Measurements from ENCODE around the gene HNF1B.
"Not testable (repeated sequence)": the region's sequence is repeated elsewhere in the genome, so short reads cannot be mapped to it uniquely, and the experiment has no call there.

The HNF1B gene, protein sequence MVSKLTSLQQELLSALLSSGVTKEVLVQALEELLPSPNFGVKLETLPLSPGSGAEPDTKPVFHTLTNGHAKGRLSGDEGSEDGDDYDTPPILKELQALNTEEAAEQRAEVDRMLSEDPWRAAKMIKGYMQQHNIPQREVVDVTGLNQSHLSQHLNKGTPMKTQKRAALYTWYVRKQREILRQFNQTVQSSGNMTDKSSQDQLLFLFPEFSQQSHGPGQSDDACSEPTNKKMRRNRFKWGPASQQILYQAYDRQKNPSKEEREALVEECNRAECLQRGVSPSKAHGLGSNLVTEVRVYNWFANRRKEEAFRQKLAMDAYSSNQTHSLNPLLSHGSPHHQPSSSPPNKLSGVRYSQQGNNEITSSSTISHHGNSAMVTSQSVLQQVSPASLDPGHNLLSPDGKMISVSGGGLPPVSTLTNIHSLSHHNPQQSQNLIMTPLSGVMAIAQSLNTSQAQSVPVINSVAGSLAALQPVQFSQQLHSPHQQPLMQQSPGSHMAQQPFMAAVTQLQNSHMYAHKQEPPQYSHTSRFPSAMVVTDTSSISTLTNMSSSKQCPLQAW

DNA sequence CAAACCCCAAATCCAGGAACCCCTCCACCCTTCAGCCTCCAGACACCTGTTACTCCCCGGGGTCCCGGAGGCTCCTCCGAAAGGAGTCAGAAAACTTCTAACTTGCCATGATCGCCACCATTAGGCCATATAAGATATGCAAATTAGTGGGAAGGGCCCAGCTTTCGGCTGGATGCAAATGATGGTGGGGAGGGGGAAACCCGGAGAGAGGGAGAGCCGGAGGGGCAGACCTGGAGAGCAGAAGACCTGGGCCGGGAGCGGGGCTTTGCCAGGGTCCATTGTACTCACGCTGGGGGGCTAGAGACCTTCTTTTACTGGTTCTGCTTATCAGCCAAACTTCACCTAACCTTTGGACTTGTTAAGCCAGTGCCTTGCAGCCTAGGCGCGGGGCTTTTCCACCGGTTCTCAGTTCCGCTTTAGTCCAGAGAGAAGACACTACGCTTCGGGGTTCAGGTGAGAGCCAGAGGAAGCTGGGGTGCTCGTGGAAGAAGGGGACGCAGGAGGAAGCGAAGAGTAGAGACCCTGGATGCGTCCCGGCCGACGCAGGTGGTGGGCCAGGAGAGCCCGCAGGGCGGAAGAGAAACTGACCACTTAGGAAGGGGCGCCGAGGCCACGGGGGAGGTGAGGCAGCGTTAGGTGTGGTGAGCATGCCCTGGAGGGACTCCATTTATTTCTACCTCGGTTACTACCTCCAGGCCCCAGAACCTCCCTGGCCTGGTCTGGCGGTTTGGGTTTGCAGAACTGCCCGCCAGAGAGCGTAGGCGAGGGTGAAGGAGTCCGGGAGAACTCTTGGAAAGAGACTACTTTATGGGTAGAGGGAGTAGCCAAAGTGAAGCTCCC is at the start of gene HNF1B:
Gene HNF1B (minus strand): TSS at position 99 of the 840 bp plus-strand sequence. CDS start 175 bp downstream, outside the sequence.
- DNase-seq = no peak

DNA sequence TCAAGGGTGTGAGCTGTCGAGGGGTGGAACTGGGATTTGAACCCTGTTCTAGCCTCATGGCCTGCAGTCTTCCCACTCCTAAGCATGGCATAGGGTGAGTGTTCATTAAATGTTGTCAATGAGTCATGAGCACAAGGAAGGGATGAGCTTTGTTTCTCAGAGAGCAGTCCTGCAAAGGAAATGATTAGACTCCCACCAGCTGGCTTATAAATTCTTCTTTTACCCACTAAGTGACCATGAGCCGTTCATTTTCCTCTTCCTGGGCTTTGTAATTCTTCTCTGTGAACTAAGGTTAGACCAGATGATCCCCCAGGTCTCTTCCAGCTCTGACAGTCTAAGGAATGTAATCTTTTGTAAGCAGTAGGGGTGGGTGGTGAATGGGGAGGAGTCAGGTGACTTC is 47.9 kb upstream of the HNF1B start:
- DNase-seq = no peak

DNA sequence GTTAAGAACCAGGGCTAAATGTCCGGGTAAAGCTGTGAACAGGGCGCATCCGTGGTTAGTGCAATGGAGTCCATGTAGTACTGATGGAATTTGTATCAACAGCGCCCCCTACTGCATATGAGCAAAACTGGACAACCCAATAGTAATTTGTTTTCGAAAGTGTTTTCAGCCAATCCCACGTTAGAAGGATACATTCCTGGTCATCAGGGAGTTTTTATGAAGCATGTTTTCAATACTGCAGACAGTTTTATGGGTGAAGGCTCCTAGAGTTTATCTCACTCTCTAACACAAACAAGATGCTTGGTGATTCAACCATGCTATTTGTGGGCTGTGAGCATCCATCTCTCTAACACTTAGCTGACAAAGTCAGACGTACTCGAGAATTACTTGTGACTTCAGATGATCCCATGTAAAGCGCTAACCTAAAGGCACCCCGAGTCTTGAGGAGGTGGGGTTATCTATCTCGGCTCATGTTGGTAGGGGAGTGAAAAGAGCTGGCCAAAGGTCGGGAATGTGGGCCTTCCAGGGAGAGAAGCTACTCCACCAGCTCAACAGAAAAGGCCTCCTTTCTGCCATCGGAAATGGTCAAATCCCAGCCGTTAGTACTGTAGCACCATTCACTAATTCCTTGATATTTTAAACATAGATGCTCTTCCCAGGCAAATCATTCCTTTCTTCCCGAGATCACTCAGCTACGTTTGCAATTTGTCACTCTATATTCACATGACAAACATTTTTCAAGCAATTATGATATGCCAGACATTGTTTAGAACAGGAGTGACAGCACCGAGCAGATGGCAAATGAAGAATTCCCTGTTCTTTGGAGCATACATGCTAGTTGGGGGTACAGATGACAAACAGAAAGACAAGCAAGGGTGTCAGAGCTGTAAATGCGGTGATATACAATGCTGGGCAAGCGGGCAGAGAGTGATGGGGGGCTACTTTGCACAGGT is 46.9 kb upstream of the HNF1B start:
- peak; percentile 50 for DNase-seq

DNA sequence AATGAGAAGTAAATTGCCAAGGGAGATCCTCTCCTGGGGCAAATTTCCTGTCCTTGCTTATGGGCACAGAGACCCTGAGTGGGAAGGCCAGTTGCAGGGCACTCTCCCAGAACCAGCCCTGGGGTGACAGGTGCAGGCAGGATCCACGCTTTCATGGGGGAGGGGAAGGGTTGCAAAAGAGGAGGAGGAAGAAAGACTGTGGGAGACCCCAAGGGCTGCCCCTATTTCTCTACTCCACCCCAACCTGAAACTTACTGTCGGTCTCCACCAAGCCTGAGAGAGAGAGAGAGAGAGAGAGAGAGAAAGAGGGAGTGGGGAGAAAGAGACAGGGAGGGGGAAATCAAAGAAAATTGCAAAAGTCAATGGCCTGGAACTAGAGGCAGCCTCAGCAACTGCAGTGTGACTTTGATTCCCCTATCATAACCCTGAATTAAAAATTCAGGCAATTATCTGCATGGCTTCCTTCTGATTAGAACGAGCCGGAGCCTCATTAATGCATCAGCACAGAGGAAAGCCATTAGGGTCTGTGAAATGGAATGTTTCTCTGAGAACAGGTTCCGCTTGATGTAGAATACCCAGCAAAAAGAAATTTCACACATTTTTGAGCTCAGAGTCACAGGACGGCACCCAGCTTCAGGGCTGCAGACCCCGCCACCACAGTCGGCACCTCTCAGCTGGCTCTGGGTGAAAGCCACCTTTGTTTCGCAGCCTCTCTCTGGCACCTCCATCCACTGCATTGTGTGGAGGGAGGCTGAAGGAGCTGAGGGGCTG is 45.1 kb upstream of the HNF1B start:
- DNase-seq = no peak

DNA sequence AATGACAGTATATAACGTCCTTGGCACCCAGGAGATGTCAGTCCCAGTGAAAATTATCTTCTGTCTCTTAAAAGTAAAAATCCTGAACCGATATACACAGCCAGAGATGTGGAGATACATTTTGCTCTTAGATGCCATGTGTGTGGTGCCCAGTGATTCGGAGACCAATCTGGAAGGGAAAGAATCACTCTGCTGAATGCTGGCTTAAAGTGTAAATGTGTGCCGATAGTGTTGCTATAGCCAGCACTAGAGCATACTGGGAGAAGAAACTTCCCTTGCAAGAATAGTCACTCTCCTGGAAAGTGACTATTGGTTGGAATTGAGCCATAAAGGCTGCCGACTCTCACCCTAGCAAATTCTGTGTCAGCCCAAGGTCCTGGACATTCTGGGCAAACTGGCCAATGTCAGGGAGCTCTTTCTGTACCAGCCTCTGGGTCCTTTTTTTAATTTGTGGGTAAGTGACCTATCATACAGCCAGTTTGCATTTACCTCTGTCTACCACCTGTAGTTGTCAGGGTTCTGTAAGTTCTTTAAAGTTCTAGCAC is 44.2 kb upstream of the HNF1B start:
- no peak for DNase-seq

DNA sequence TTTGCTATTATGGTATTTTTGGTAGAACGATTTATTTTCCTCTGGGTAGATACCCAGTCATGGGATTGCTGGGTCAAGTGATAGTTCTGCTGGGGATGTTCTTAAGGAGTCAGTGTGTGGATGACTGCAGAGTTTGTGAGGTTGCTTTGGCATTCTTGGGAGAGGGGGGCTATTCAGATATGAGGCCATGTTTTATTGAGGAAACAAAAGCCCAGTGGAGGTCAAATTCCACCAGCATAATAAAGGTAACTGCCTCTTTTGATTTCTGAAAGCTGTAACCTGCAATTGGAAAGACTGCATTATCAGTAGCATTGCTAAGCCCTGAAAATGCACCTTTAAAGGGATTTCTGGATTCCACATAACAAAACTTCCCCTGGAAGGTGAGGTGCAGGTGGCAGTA is 43.7 kb upstream of the HNF1B start:
- no peak for DNase-seq

DNA sequence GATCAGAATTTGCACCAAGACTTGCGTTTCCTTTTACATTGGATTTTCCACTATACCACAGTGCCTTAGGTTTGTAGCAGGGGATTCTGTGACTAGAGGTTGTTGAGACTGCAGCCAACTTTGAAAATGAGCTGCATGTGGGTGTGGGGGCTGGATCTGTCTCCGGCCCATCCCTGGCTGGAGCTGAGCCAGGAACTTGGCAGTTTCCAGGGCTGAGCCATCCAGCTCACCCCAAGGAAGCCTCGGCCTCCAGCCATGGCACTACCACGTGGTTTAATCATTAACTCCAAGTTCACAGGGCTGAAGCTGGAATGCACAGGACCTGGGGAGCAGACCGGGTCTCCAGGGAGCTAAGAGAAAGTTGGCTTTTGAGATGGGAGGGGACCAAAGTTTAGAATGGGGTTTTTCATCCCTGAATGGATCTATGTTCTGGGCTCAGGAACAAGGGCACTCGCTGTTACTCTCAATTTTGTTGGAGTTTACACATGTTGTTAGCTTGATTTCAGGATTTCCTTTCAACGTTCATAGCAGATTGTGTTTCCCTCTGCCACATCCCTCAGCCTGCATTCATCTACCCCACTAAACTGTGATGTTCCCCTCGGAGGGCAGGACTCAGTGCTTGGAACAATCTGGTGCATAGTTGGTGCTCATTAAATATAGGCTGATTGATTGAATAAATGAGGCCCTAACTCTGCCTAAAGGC is 42.3 kb upstream of the HNF1B start:
- DNase-seq = no peak

DNA sequence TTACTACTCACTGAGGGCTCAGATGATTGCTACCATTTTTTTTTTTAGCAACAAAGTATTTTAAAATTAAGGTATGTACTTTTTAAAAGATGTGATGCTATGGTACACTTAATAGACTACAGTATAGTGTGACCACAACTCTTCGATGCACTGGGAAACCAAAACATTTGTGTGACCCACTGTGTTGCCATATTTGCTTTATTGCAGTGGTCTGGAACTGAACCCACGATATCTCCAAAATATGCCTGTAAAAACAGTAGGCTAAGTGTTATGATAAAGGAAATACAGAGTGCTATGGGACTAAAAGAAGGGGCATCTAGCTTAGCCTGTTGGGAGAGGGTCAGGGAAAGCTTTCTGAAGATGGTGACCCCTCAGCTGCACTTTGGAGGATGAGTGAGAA is 41.6 kb upstream of the HNF1B start:
- DNase-seq = no peak

DNA sequence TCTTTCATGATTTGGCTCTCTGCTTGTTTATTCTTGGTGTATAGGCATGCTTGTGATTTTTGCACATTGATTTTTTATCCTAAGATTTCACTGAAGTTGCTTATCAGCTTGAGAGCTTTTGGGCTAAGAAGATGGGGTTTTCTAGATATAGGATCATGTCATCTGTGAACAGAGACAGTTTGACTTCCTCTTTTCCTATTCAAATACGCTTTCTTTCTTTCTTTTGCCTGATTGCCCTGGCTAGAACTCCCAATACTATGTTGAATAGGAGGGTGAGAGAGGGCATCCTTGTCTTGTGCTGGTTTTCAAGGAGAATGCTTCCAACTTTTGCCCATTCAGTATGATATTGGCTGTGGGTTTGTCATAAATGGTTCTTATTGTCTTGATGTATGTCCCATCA is 37.6 kb upstream of the HNF1B start:
- not testable (repeated sequence) for DNase-seq

DNA sequence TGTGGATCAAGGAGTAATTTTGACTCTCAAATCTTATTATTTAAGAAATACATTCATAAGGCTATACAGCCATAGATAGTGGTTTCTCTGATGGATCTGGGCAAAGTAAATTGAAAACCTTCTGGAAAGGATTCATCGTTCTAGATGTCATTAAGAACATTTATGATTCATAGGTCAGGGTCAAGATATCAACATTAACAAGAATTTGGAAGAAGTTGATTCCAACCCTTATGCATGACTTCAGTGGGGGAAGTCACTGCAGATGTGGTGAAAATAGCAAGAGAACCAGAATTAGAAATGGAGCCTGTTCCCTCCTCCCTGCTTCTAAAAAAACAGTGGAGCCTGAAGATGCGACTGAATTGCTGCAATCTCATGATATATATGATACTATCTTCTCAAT is 36.6 kb upstream of the HNF1B start:
- no peak for DNase-seq

DNA sequence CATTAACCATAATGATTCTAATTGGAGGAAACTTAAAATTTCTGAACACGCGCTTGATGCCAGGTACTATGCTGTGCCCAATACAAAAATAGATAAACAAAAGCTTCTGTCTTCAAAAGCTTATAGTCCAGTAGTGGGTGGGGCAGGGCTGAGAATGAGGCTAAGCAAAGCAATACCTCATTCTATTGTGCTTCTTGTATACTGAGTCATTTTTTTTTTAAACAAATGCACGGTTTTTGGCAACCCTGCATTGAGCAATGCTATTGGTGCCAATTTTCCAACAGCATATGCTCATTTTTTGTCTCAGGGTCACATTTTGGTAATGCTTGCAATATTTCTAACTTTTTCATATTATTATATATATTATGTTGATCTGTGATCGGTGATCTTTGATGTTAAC is 34.7 kb upstream of the HNF1B start:
- DNase-seq = no peak

DNA sequence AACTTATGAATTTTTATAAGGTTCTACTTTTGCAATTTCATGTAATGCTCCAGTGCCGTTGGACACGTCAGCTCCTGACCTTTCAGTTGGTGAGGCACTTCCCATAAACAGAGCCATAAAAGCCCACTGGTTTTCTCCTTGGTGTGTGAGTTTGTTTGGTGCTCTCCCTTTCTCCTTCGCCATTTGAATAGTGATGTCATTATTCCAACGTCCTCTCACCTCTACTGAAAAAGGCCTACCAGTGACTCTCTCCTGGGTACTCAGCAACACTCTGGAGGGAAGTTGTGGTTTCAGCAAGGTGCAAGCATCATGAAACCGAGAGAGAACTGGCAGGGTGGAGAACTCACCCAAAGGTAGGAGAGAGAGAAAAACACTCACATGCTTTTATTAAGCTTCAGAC is 29.6 kb upstream of the HNF1B start:
- DNase-seq = no peak

DNA sequence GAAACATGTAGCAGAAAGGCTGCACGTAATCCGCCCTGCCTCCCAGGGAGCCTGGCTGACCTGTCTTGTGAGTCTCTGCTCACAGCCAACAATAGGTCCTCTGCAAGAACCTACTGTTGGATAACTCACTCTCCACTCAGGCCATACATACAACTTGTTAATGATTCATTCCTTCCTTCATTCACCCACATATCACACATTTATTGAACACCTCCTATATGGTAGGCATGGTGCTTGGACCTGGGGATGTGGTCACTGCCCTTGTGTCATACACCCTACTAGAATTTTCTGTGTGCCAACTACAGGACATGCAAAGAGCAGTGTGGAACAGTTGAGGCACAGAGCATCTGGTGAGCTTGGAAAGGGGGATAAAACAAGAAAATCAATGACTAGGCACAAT is 28.1 kb upstream of the HNF1B start:
- DNase-seq = no peak

DNA sequence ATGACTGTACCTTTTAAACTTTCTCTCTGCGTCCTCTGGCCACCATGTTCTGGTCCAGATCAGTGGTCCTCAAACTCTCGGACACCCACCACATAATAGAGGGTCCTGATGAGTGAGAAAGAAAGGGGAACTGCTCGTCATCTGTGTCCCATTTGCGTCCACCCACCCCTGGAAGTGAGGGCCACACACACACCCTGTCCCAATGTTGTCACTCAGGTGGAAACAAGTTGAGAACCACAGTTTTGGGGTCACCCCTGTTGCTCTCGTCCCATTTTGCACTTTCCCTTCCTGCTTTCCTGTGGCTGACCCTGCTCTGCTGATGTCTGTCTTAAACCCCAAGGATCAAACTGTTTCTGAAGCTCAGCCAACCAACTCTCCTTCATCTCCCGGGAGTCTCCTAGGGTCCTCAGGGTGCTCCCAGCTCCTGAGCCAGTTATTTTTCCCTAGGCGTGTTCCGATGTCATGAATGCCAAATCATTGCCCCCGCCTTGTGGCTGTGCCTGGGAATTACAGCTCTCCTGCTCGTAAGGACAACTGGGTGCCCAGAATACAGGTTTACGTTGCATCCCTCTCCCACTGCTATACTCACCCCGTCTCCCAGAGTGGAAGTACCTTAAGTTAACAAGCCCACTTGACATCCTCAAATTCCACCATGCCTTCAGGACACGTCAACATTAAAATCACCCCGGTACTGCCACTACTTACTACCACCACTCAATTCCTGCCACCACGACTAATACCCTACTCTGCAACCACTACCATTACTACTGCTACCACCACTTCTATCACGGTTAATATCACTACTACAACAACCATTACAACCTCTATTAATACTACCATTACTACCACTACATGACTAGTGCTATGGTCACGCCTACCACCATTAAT is 26.0 kb upstream of the HNF1B start:
- DNase-seq = no peak

DNA sequence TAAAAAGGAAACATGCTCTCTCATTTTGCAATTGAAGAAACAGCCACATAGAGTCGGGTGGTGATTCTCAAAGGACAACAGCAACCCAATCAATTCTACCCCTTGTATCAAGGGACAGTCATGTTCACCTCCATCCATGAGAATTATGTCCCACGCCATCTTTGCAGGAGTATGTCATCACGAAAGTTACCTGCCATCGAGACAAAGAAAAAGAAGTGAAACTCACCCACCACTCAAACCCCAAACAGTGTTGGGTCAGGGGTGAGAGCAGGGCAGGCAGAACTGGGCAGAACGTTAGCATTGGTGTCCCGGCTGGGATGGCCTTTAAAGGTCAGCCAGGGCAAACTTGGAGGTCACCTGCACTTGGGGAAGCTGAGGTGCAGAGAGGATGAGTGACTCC is 24.2 kb upstream of the HNF1B start:
- DNase-seq = no peak

DNA sequence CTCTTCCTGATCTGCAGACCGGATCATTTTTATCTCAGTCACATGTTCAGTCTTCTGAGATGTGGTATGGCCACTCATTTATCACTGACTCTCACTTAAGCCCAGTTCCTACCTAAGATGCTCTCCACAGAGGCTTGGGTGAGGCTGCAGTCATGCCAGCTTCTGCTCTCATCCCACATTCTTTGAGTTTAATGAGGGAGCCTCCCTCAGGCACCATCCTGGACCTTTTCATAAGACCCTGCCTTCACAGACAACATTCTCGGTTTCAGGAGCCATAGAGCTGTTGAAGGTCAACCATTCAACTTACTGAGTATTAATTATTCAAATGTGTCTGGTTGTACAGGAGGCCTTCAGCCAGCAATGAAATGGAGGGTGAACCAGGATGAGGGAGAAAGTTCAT is 23.6 kb upstream of the HNF1B start:
- no peak for DNase-seq

DNA sequence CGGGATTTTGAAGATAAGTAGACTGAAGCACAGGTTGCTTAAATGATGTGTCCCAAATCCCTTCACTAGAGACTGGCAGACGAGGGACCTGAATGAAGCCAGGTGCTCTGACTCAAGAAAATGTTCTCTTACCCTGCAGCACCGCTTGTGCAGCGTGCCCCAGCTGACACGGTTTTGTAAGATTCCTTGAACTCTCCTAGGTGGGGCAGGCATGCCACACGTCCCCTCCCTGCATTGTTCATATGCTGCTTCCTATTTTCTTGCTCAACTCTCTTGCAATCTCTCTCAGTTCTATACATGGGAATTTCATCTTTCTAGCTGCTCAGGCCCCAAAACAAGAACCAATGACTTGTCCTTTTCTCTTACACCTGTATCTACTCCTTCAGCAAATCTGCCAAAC is 22.1 kb upstream of the HNF1B start:
- no peak for DNase-seq

DNA sequence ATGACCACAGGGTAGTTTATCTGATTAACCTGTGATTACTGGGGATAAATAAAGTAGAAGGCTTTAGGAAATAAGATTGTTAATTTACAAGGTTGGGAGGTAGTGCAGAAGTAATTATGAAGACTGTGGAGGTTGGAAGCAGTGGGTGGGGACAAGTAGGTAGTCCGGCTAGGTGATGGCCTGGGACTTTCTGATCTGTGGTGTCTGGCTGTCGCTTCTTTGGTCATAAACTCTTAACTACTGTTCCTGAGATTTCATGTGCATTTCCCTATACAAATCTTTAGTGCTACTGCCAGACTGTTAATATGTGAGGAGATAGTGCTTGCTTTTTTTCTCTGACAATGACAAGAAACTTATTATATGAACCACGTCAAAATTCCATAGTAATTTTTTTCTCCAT is 19.5 kb upstream of the HNF1B start:
- DNase-seq = no peak

DNA sequence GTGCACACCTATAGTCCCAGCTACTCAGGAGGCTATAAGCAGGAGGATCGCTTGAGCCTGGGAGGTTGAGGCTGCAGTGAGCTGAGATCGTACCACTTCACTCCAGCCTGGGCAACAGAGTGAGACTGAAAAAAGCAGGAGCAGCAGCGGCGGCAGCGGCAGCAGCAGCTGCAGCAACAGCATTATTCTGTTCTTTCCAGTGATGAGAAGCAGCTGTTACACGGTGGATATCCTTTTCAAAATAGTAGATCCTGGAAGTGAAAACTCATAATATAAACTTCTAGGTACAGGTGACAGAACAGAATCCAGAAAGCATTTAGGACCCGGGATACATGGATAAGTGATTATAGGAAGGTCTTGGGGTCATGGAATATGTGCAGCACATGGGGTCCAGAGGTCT is 17.8 kb upstream of the HNF1B start:
- DNase-seq = no peak

DNA sequence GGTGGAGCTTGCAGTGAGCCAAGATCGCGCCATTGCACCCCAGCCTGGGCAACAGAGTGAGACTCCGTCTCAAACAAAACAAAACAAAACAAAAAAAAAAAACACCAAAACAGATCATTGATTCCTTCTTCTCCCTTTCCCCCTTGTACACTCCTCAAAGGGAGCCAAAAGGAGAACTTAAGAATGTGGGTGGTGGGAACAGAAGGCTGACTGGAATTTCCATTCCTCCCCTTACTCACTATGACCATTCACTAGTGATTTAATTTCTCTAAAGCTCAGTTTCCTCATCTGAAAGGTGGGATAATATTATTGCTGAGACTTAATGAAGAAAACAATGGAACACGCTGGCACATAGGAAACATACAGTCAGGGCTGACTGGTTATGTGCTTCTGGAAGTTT is 17.1 kb upstream of the HNF1B start:
- DNase-seq = no peak

All from GDM1 (cell line).